Measurements from ENCODE around the gene APP. TPM values are rescaled to one million over a fixed set of nuclear protein-coding genes. Genes with fewer than 3 reads are reported as not detected.

The APP gene
- total RNA-seq, 4 donors from 2014 or later: 209 to 297 (median 240) TPM

DNA sequence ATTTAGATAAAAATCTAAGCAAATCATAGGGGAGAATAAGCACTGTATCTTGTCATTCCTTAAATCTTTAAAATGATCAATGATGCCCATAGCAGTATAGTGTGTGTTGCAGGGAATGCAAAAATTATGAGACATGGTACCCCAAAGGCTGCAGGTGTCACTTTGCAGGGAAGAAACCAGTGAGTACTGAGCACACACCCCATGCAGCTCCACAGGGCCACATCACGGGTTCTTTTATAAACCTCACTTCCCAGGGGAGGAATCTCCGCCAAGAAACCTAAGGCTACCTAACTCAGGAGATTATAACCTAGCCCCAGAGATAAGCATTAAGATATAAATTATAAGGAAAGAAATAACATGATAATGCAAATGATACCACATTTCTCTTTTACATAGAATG, 115.6 kb downstream of the APP start:
- no peaks in the 10 kb centered on the region for H3K9me3 ChIP-seq
- H3K4me1 ChIP-seq: no peaks in the 10 kb centered on the region
- H3K36me3 ChIP-seq: peaks cover 0 to 11% (median 0%) of the 10 kb centered on the region in 3 donors
- H3K27me3 ChIP-seq: no peaks in the 10 kb centered on the region
- no peak for TF ChIP-seq POLR2A (IDR thresholded peaks at IDR 0.05)
- TF ChIP-seq, protein P1, sequence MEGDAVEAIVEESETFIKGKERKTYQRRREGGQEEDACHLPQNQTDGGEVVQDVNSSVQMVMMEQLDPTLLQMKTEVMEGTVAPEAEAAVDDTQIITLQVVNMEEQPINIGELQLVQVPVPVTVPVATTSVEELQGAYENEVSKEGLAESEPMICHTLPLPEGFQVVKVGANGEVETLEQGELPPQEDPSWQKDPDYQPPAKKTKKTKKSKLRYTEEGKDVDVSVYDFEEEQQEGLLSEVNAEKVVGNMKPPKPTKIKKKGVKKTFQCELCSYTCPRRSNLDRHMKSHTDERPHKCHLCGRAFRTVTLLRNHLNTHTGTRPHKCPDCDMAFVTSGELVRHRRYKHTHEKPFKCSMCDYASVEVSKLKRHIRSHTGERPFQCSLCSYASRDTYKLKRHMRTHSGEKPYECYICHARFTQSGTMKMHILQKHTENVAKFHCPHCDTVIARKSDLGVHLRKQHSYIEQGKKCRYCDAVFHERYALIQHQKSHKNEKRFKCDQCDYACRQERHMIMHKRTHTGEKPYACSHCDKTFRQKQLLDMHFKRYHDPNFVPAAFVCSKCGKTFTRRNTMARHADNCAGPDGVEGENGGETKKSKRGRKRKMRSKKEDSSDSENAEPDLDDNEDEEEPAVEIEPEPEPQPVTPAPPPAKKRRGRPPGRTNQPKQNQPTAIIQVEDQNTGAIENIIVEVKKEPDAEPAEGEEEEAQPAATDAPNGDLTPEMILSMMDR (IDR thresholded peaks at IDR 0.05): no peak
- no peak overlapping the region for H3K27ac ChIP-seq
- no peak for DNase-seq
- H3K4me3 ChIP-seq: no peak overlapping the region

DNA sequence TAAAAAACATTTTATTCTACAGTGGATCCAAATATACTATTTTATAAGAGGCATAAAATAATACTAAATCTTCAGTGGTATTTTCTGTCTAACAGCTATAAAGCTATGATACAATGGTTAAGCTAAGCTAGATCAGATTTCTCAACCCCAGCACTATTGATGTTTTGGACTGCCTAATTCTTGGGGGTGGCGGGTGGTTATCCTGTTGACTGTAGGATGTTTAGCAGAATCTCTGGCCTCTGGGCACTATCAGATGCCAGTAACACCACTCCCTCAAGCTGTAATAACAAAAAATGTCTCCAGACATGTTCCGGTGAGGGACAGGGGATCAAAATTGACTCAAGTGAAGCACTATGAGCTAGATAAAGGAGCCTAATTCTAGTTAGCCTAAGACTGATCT, 118.5 kb downstream of the APP start:
- TF ChIP-seq, protein P1 (IDR thresholded peaks at IDR 0.05): no peak
- no peak for TF ChIP-seq POLR2A (IDR thresholded peaks at IDR 0.05)
- H3K4me1 ChIP-seq: no peaks in the 10 kb centered on the region
- no peaks in the 10 kb centered on the region for H3K27me3 ChIP-seq
- DNase-seq: no peak
- no peaks in the 10 kb centered on the region for H3K9me3 ChIP-seq
- H3K36me3 ChIP-seq: peaks cover 0 to 22% (median 0%) of the 10 kb centered on the region in 3 donors
- no peak overlapping the region for H3K27ac ChIP-seq
- H3K4me3 ChIP-seq: no peak overlapping the region

DNA sequence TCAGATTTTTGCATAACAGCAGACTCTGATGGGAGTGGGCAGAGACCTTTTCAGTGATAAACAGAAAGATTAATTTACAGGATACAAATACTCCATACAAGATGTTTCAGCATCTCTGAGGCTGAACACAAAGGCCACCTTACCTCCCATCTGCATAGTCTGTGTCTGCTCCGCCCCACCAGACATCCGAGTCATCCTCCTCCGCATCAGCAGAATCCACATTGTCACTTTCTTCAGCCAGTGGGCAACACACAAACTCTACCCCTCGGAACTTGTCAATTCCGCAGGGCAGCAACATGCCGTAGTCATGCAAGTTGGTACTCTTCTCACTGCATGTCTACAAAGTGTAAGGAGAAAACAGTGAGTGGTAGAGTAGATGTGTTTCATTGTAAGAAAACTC, 119.7 kb downstream of the APP start:
- H3K9me3 ChIP-seq: no peaks in the 10 kb centered on the region
- no peak overlapping the region for H3K4me3 ChIP-seq
- peaks cover 0 to 22% (median 0%) of the 10 kb centered on the region in 3 donors for H3K36me3 ChIP-seq
- no peak overlapping the region for H3K27ac ChIP-seq
- H3K27me3 ChIP-seq: no peaks in the 10 kb centered on the region
- TF ChIP-seq, protein P1 (IDR thresholded peaks at IDR 0.05): no peak
- TF ChIP-seq POLR2A (IDR thresholded peaks at IDR 0.05): no peak
- H3K4me1 ChIP-seq: no peaks in the 10 kb centered on the region
- DNase-seq: no peak

DNA sequence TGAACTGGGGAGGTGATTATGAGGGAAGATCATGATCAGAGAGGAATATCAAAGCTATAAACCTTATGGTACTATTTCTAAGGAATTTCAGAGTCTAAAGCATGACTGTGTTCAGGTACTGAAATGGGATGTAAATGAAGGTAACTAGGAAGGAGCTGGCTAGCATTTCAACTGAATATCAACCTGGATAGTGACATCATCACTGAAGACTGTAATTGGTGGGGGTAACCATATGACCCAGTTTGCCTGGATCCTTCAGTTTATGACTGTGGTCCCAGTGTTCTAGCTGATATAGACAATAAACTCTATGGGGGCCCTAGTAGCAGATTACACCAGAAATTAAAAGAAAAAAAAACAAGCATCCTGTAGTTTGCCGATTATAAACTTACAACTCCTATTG, 120.8 kb downstream of the APP start:
- TF ChIP-seq, protein P1 (IDR thresholded peaks at IDR 0.05): no peak
- no peak for TF ChIP-seq POLR2A (IDR thresholded peaks at IDR 0.05)
- Histone ChIP-seq H3K9me3 (no peaks in the 10 kb centered on the region), H3K4me1 (no peaks in the 10 kb centered on the region), H3K27ac (no peak overlapping the region), H3K27me3 (no peaks in the 10 kb centered on the region), H3K4me3 (no peak overlapping the region), H3K36me3 (peaks cover 0 to 22% (median 0%) of the 10 kb centered on the region in 3 donors)
- no peak for DNase-seq

DNA sequence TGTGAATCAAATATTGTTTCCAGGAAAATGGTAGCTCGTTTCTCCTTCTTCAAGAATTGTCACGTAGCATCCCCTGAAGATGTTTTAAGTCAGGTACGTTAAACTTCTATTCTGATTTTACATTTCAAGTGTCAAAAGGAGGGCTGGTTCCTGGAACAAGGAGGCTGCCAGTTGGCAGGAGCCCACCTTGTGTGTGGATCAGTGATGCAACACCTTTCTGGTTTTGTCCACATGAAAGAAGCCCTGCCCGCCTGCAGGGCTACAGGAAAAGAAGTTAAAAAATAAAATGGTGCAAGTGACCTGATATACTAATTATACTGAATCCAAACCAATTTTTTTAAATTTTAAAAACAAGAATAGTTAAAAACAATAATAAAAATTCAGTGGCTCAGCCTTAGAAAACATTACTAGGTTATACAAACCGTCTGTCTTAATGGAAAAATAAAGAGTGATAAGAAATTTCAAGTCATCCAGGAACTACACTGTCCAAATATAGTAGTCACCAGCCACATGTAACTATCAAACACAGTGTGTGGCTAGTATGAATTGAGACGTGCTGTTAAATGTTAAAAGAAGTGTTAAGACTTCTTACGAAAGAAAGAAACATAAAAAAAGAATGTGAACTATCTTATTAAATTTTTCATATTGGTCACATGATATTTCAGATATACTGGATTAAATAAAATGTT, 123.1 kb downstream of the APP start:
- TF ChIP-seq, protein P1 (IDR thresholded peaks at IDR 0.05): no peak
- TF ChIP-seq POLR2A (IDR thresholded peaks at IDR 0.05): no peak
- H3K4me3 ChIP-seq: no peak overlapping the region
- no peaks in the 10 kb centered on the region for H3K9me3 ChIP-seq
- no peaks in the 10 kb centered on the region for H3K4me1 ChIP-seq
- DNase-seq: no peak
- no peak overlapping the region for H3K27ac ChIP-seq
- peaks cover 0 to 25% (median 0%) of the 10 kb centered on the region in 3 donors for H3K36me3 ChIP-seq
- H3K27me3 ChIP-seq: no peaks in the 10 kb centered on the region
